ENCODE results near the gene TBC1D22A. TPM values are rescaled to one million over a fixed set of nuclear protein-coding genes. Genes with fewer than 3 reads are reported as not detected.

The TBC1D22A gene
- polyA plus RNA-seq, 1 donor from 2014 or later, result 9.3 TPM

- no peaks in the 10 kb centered on the region for H3K27me3 ChIP-seq (ENCODE audit: insufficient read depth, low read depth, low read length)
- H3K79me2 ChIP-seq (replicated peaks; ENCODE audit: insufficient read depth, low read length), result no peaks in the 10 kb centered on the region
- H3K4me2 ChIP-seq (ENCODE audit: low read length), result no peak overlapping the region
- no peaks in the 10 kb centered on the region for H4K20me1 ChIP-seq (ENCODE audit: insufficient read depth)
- no peak overlapping the region for H2AFZ ChIP-seq (ENCODE audit: low read depth, low read length)
- no peaks in the 10 kb centered on the region for H3K9me3 ChIP-seq (ENCODE audit: low read length)
- TF ChIP-seq MXI1 (conservative IDR thresholded peaks at IDR 0.05; ENCODE audit: poor library complexity, severe bottlenecking), result no peak
- H3K9me2 ChIP-seq (ENCODE audit: insufficient read depth, low read length), result no peaks in the 10 kb centered on the region
- no peaks in the 10 kb centered on the region for H3F3A ChIP-seq (ENCODE audit: insufficient read depth, low read length, poor library complexity, severe bottlenecking)
- H3K4me3 ChIP-seq (ENCODE audit: low read length), result no peak overlapping the region
- H3K36me3 ChIP-seq (ENCODE audit: insufficient read depth, low read length), result no peaks in the 10 kb centered on the region
- H3K27ac ChIP-seq (ENCODE audit: low read length), result no peak overlapping the region
- no peak overlapping the region for H3K9ac ChIP-seq (ENCODE audit: low read length)
Measured at GRCh38 chr22:47068626-47068996, 306.2 kb downstream of the TBC1D22A start.

DNA sequence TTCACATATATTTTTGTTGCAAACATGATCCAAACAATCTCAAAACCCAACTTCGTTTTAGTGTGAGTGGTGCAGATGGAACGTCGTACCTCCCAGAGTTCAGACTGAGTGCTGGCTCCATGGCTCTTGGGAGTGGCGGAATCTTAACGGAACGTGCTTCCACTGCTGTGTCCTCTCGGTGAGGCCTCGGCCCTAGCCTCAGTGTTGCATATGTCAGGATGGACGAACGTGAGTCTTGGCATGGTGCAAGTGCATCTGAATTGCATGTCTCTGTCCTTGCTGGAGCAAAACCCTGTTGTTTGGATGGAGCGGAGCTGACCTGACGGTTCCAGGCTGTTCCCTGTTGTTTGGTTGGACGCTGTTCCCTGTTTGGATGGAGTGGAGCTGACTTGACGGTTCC lies 306.8 kb downstream of the TBC1D22A start:
- no peak for TF ChIP-seq CTCF (IDR thresholded peaks at IDR 0.05; ENCODE audit: poor library complexity, severe bottlenecking)
- no peak for TF ChIP-seq SMC3 (conservative IDR thresholded peaks at IDR 0.05; ENCODE audit: poor library complexity)
- TF ChIP-seq REST (IDR thresholded peaks at IDR 0.05; ENCODE audit: borderline replicate concordance), result no peak
- no peak for TF ChIP-seq TAF1 (IDR thresholded peaks at IDR 0.05; ENCODE audit: low read depth)
- TF ChIP-seq RAD21 (conservative IDR thresholded peaks at IDR 0.05), result no peak
- no peak for TF ChIP-seq EP300 (conservative IDR thresholded peaks at IDR 0.05; ENCODE audit: poor library complexity, severe bottlenecking)
- TF ChIP-seq EZH2 (IDR thresholded peaks at IDR 0.05; ENCODE audit: borderline replicate concordance, insufficient read depth, low read length, poor library complexity, severe bottlenecking), result no peak
- no peak for TF ChIP-seq POLR2AphosphoS5 (IDR thresholded peaks at IDR 0.05)
- TF ChIP-seq MXI1 (conservative IDR thresholded peaks at IDR 0.05; ENCODE audit: poor library complexity, severe bottlenecking), result no peak
- no peak overlapping the region for H3K4me3 ChIP-seq (ENCODE audit: low read length)
- no peak overlapping the region for H2AFZ ChIP-seq (ENCODE audit: low read depth, low read length)
- H3K27me3 ChIP-seq (ENCODE audit: insufficient read depth, low read depth, low read length), result no peaks in the 10 kb centered on the region
- no peaks in the 10 kb centered on the region for H3K9me2 ChIP-seq (ENCODE audit: insufficient read depth, low read length)
- H3K9me3 ChIP-seq (ENCODE audit: low read length), result no peaks in the 10 kb centered on the region
- H3K36me3 ChIP-seq (ENCODE audit: insufficient read depth, low read length), result no peaks in the 10 kb centered on the region
- no peak overlapping the region for H3K4me2 ChIP-seq (ENCODE audit: low read length)
- no peak overlapping the region for H3K27ac ChIP-seq (ENCODE audit: low read length)
- no peak overlapping the region for H3K9ac ChIP-seq (ENCODE audit: low read length)
- H3K79me2 ChIP-seq (replicated peaks; ENCODE audit: insufficient read depth, low read length), result no peaks in the 10 kb centered on the region
- no peaks in the 10 kb centered on the region for H4K20me1 ChIP-seq (ENCODE audit: insufficient read depth)
- no peaks in the 10 kb centered on the region for H3F3A ChIP-seq (ENCODE audit: insufficient read depth, low read length, poor library complexity, severe bottlenecking)
